AG09309 (cell line): ENCODE data around the gene COL13A1.

Experiments
- DNase-seq: peaks from one replicate; pipeline ENCODE4 v3.0.0-alpha.2; 2010; ENCODE audit warnings: low read depth
- H3K4me3 ChIP-seq: 2 replicates; pipeline ENCODE4 v1.5.1; 2011; ENCODE audit warnings: mild to moderate bottlenecking, low read depth, low read length, moderate library complexity; ENCODE audit not compliant: control insufficient read depth
- TF ChIP-seq, protein P1 (sequence below): IDR thresholded peaks from 2 replicates; pipeline ENCODE4 v1.5.1; 2011; ENCODE audit warnings: mild to moderate bottlenecking, low read depth, low read length, inconsistent platforms; ENCODE audit not compliant: insufficient read depth, control insufficient read depth; ENCODE audit errors: missing control alignments

COL13A1 gene

DNA sequence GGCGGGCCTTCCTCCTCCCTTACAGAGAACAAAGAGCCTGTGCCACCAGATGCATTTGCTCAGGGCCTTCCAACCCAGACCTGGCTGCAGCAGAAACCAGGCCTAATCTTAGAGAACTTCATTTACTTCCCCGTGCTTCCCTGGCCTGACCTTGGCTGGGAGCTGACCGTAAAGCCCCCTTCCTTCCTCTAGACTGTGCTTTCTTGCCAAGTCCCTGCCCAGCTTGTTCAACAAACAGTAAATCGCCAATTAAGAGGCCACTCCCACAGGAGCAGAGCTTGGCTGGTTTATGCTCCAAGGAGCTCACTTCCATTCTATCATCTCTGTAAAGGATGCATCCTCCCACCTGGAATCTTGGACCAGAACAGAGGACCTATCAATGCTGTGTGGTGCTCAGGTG, 110.9 kb downstream of the COL13A1 start:
- TF ChIP-seq, protein P1, sequence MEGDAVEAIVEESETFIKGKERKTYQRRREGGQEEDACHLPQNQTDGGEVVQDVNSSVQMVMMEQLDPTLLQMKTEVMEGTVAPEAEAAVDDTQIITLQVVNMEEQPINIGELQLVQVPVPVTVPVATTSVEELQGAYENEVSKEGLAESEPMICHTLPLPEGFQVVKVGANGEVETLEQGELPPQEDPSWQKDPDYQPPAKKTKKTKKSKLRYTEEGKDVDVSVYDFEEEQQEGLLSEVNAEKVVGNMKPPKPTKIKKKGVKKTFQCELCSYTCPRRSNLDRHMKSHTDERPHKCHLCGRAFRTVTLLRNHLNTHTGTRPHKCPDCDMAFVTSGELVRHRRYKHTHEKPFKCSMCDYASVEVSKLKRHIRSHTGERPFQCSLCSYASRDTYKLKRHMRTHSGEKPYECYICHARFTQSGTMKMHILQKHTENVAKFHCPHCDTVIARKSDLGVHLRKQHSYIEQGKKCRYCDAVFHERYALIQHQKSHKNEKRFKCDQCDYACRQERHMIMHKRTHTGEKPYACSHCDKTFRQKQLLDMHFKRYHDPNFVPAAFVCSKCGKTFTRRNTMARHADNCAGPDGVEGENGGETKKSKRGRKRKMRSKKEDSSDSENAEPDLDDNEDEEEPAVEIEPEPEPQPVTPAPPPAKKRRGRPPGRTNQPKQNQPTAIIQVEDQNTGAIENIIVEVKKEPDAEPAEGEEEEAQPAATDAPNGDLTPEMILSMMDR = no peak
- H3K4me3 ChIP-seq = no peak overlapping the region
- DNase-seq = no peak

DNA sequence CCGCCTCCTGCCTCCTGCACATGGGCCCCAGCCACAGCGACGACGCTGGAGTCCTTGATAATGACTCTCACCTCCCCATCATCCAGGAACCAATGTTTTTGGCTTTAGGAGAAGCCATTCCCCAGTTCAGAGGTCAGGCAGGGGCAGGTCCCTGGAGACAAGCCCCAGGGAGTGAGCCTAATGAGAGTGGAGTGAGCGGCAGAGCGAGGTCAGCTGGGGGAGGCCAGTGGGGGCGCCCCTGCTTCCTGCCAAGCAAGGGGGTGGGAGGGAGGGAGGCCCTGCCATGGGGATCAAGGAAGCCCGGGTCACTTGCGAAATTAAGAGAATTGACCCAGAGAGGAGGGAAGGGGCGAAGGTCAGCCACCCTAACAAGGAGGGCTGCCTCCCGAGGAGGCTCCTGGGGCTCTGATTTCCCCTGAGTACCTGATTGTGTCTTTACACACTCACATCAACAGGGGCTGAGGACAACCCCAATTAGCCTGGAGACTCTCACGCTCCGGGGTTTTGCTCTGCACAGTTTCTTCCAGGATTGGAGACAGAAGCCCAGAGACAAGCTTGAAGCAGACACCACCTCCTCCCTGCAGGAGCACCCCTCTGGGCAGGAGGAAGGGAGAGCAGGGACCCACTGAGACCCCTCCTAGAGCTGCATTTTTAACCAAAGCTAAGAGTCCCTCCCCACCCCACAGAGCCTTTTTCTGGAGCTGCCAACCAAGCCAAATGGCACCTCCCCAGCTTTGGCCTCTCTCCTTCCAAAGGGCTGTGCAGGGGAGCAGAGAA, 112.1 kb downstream of the COL13A1 start:
- TF ChIP-seq, protein P1 = no peak
- no peak for DNase-seq
- H3K4me3 ChIP-seq = no peak overlapping the region

DNA sequence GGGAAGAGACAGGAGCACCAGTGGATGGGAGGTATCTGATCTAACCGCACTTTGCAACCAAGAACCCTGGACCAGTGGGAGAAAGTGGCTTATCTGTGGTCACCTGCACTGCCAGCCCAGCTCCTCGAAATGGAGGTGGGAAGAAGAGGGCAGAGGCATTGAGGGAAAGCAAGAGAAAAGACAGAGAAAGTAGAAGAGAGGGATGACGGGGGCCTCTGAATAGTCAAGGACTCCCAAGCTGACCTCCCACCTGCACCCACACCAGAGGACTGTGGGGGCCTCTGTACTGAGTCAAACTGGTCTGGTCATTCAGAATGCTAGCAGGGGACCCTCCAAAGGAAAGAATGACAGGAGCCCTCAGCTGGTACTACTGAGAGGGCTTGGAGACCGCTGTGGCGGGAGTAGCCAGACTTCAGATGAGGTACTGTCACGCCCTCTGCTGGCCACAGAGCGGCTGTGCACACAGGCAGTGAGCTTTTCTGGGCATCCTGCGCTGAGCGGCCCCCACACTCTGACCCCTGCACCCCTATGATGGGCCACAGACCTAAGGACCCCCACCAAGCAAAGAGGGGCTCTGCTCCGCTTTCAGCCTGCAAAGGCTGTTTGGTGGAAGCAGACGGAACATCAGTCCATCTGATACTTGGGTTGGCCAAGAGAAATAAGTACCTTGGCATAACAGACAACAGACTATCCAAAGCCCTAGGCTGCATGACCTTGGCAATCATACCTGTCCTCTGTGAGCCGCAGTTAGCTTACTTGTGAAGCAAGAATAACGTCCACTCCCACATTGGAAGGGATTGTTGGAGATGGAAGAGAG, 112.9 kb downstream of the COL13A1 start:
- TF ChIP-seq, protein P1 = peak; percentile 93
- no peak overlapping the region for H3K4me3 ChIP-seq
- peak; percentile 7 for DNase-seq

DNA sequence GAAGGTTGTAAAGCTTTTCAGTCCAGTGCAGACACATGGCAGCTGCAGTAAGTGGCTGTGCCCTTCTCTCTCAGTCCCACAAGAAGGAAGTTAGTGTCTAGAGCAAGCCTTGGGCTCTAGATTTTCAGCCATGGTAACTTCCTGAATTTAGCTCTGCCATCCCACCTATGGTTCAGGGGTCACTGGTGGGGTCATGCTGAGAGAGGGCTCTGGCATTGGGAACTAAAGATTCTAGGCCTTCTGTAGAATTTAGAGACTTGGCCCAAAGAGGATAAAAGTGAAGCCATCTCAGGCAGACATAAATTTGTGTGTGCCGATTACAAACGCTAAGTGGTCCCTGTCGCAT, 113.5 kb downstream of the COL13A1 start:
- TF ChIP-seq, protein P1 = no peak
- no peak overlapping the region for H3K4me3 ChIP-seq
- no peak for DNase-seq

DNA sequence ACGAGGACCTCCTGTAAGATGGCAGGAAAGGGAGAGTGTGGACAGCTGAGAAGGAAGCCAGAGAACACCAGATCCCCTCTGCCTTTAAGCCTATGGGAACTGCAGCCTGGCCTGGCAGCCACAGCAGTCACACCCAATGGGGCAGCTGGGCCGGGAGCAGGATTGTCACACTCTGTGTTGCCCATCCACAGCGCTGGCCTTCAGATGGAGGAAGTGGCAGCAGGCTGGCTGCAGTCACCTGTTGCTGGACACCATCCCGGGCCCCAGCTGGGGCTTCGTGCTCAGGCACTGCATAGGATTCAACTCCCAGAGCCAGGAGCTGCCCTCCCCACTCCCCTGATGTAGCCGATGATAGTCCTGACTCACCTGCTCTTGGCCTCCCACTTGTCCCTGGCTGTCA, 114.4 kb downstream of the COL13A1 start:
- TF ChIP-seq, protein P1 = no peak
- no peak for DNase-seq

DNA sequence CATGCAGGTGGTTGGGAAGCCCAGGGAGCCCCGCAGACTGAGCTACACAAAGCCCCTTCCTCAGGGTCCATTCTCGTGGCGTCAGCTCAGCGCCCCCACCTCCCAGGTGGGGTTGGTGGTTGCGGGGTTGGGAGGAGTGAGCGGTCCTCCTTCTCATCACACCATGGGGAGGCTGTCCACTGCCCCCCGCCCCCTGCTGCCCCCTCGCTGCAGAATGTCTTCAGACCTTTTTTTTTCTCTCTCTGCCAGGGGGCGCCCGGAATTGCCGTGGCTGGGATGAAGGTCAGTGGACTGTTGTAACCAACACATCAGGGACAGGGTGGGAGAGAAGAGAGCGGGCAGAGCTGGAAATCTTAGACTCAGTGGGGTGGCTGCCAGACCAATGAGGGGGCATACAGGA, 116.3 kb downstream of the COL13A1 start:
- TF ChIP-seq, protein P1 = no peak
- no peak overlapping the region for H3K4me3 ChIP-seq
- no peak for DNase-seq

More for the DNA sequence above, 114.4 kb downstream of the COL13A1 start:
- no peak overlapping the region for H3K4me3 ChIP-seq
